H1 (cell line): ENCODE measurements around the gene CCDC12. TPM values are rescaled to one million over a fixed set of nuclear protein-coding genes. Genes with fewer than 3 reads are reported as not detected.

Source experiments
- ATF2 ChIP-seq: IDR thresholded peaks from 2 replicates; pipeline ENCODE4 v1.6.1; 2012; ENCODE audit warnings: low read length, inconsistent platforms
- FOSL1 ChIP-seq: IDR thresholded peaks from 2 replicates; pipeline ENCODE4 v1.6.1; 2011; ENCODE audit warnings: mild to moderate bottlenecking, low read depth, low read length, moderate library complexity; ENCODE audit not compliant: insufficient read depth
- POU5F1 ChIP-seq: IDR thresholded peaks from 2 replicates; pipeline ENCODE4 v1.6.1; 2011; ENCODE audit warnings: low read depth, mild to moderate bottlenecking, low read length, moderate library complexity
- SIN3A ChIP-seq, 2 experiments: IDR thresholded peaks in 1 of 2; conservative IDR thresholded peaks in 1 of 2; 2 replicates each; pipeline ENCODE4 v1.6.1; 2011 to 2012; ENCODE audit warnings: low read length in 2 of 2, improper control_type of control experiment in 1 of 2, low read depth in 1 of 2, mild to moderate bottlenecking in 1 of 2
- SP2 ChIP-seq: IDR thresholded peaks from 2 replicates; pipeline ENCODE4 v1.6.1; 2012; ENCODE audit warnings: mild to moderate bottlenecking, low read length, inconsistent platforms
- TBP ChIP-seq: IDR thresholded peaks from 2 replicates; pipeline ENCODE4 v1.6.1; 2011; ENCODE audit warnings: low read depth, low read length, improper control_type of control experiment
- polyA plus RNA-seq, 7 experiments: library from polyadenylated mRNA; depleted of rRNA in 3 of 7; stranded (reverse) in 5 of 7; unstranded in 2 of 7; fragments of >200 nt in 5 of 7; fragments of 200-250 nt in 2 of 7; gene quantifications; 1 replicate in 5 of 7; 2 replicates in 1 of 7; 4 replicates in 1 of 7; pipeline versions ENCODE4 v1.2.1 to v1.2.3, GENCODE V29; 2011 to 2013; ENCODE audit warnings: missing spikeins in 2 of 7, mixed read lengths in 2 of 7
- total RNA-seq: library from RNA; stranded (reverse); fragmentation: NEBNext Ultra II Directional; extraction: Animal tissue kit (Norgen Biotek cat#: 25700); gene quantifications from 2 replicates; pipeline ENCODE4 v1.2.1, GENCODE V29; 2021

CCDC12 gene
- total and polyA plus RNA-seq, 2 of the 8 experiments (the other 6 are each of a cell fraction or from before 2014, with no cell fraction given) = 29.5 to 41.3 TPM

GRCh38 chr3:46986782-46987310 lies 10.3 kb upstream of the CCDC12 start (continued):
- TF ChIP-seq ATF2 = no peak
- TF ChIP-seq SIN3A (conservative IDR thresholded peaks at IDR 0.05 in 1 of 2, IDR thresholded peaks at IDR 0.05 in 1 of 2; ENCODE audit: low read depth in 1 of 2, low read length in 2 of 2) = no peak
- no peak for TF ChIP-seq FOSL1
- TF ChIP-seq SP2 = no peak
- TF ChIP-seq TBP = no peak
- no peak for TF ChIP-seq POU5F1
